NCI-H1105 treated with DMSO at 0.1 percent for 48 hours (cell line): Measurements from ENCODE around the gene LHCGR.

Experiments
- DNase-seq: peaks from one replicate; lab custom pipeline; 2025; lab: John Stamatoyannopoulos, UW

Gene LHCGR

GRCh38 chr2:48755473-48755872 is at the start of gene LHCGR:
LHCGR (minus strand) TSS chr2:48755724; CDS start chr2:48755671, 53 bp downstream.
- no peak for DNase-seq

GRCh38 chr2:48799601-48800000 is 44.1 kb upstream of the LHCGR start:
- DNase-seq, result no peak

- no peak for DNase-seq
Observed at GRCh38 chr2:48795065-48795464, 39.5 kb upstream of the LHCGR start.

- no peak for DNase-seq
Observed at GRCh38 chr2:48793671-48794070, 38.1 kb upstream of the LHCGR start.

GRCh38 chr2:48792030-48792429 is 36.5 kb upstream of the LHCGR start:
- no peak for DNase-seq

GRCh38 chr2:48790407-48791170 is 35.1 kb upstream of the LHCGR start:
- DNase-seq, result no peak

- DNase-seq, result no peak
Observed at GRCh38 chr2:48787580-48787979, 32.1 kb upstream of the LHCGR start.

GRCh38 chr2:48781366-48781765 is 25.8 kb upstream of the LHCGR start:
- no peak for DNase-seq

- no peak for DNase-seq
Observed at GRCh38 chr2:48779019-48779716, 23.6 kb upstream of the LHCGR start.

GRCh38 chr2:48774251-48774650 is 18.7 kb upstream of the LHCGR start:
- DNase-seq, result no peak

- DNase-seq, result no peak
Observed at GRCh38 chr2:48771241-48772014, 15.9 kb upstream of the LHCGR start.

GRCh38 chr2:48770181-48770580 is 14.7 kb upstream of the LHCGR start:
- DNase-seq, result no peak

GRCh38 chr2:48768669-48769068 is 13.1 kb upstream of the LHCGR start:
- DNase-seq, result peak; percentile 87

GRCh38 chr2:48767330-48767729 is 11.8 kb upstream of the LHCGR start:
- DNase-seq, result no peak

- DNase-seq, result no peak
Observed at GRCh38 chr2:48760826-48761225, 5.3 kb upstream of the LHCGR start.

- no peak for DNase-seq
Observed at GRCh38 chr2:48759682-48760081, 4.2 kb upstream of the LHCGR start.

GRCh38 chr2:48756289-48756688 is 765 bp upstream of the LHCGR start:
- DNase-seq, result no peak

GRCh38 chr2:48754874-48755273 is 650 bp downstream of the LHCGR start:
- no peak for DNase-seq

GRCh38 chr2:48753228-48753627 is 2.3 kb downstream of the LHCGR start:
- DNase-seq, result no peak

GRCh38 chr2:48750128-48750739 is 5.3 kb downstream of the LHCGR start:
- no peak for DNase-seq

- no peak for DNase-seq
Observed at GRCh38 chr2:48749291-48750127, 6.0 kb downstream of the LHCGR start.
